Right lobe of liver (tissue), 6 donors: ENCODE results near the gene PCLO. TPM values are rescaled to one million over a fixed set of nuclear protein-coding genes. Genes with fewer than 3 reads are reported as not detected.

Experiments
- ATAC-seq, 4 donors: fragments of 200-7000 bp; cut with Tn5 transposase; one replicate each; pipeline ENCODE4 v1.9.1; 2020; ENCODE audit warnings: mild to moderate bottlenecking in 4 of 4, moderate library complexity in 4 of 4
- DNase-seq, 3 donors: peaks; one replicate each; pipeline ENCODE4 v3.0.0-alpha.2; 2020
- H3K27ac ChIP-seq, 3 donors: fragments of 200-600 bp; one replicate each; pipeline ENCODE4 v1.8.0; 2022
- H3K27me3 ChIP-seq, 2 donors: fragments of 200-600 bp; one replicate each; pipeline ENCODE4 v1.8.0; 2022
- H3K36me3 ChIP-seq, 4 donors: fragments of 200-600 bp; sonication (generic) in 1 of 4; one replicate each; pipeline versions ENCODE4 v1.5.1 to v1.8.0; 2017 to 2022; ENCODE audit warnings: control low read depth in 1 of 4
- H3K4me1 ChIP-seq, 4 donors: fragments of 200-600 bp; sonication (generic) in 1 of 4; one replicate each; pipeline versions ENCODE4 v1.5.1 to v1.8.0; 2017 to 2022; ENCODE audit warnings: control low read depth in 1 of 4
- H3K4me3 ChIP-seq, 3 donors: fragments of 200-600 bp; one replicate each; pipeline ENCODE4 v1.8.0; 2022
- H3K9me3 ChIP-seq, 4 donors: fragments of 200-600 bp; sonication (generic) in 1 of 4; one replicate each; pipeline versions ENCODE4 v1.5.1 to v1.8.0; 2017 to 2022; ENCODE audit warnings: control low read depth in 1 of 4
- POLR2A ChIP-seq: fragments of 450-650 bp; IDR thresholded peaks from one replicate; pipeline ENCODE4 v1.6.1; 2017; ENCODE audit warnings: antibody characterized with exemption, mild to moderate bottlenecking
- WGBS: methylation state at CpG from one replicate; pipeline ENCODE4 v1.1.6; 2018; ENCODE audit warnings: low coverage, low lambda C conversion rate; ENCODE audit not compliant: insufficient coverage; ENCODE audit errors: missing lambda C conversion rate; 5-methylcytosine and 5-hydroxymethylcytosine counted together
- intact Hi-C, 2 donors: fragments of 100-400 bp; cut with DNase I; formaldehyde crosslinking; loops; one replicate each; pipeline versions ENCODE4 v1.11.2 to v1.14.1; 2022
- total RNA-seq, 6 experiments: library from RNA; depleted of rRNA in 2 of 6; stranded (reverse); fragments of >200 nt in 2 of 6; fragmentation: NEBNext Ultra II Directional in 3 of 6; extraction: Animal tissue kit (Norgen Biotek cat#: 25700) in 3 of 6; gene quantifications; one replicate each; pipeline versions ENCODE4 v1.1.0 to v1.2.4, GENCODE V29; 2016 to 2023
- TF ChIP-seq, protein P1 (sequence below), 4 donors: fragments of 200-600 bp in 3 of 4; fragments of 450-650 bp in 1 of 4; IDR thresholded peaks; one replicate each; pipeline versions ENCODE4 v1.5.1 to v1.8.0; 2016 to 2022; ENCODE audit warnings: antibody characterized with exemption in 4 of 4, mild to moderate bottlenecking in 2 of 4
- donor health status: DM: no; HTN: yes; CAD: no.
- donor health status: DM: no; HTN: no; CAD: no.
- donor health status: DM: no; HTN: no; CAD: no.
- donor health status: DM: no; HTN: yes; CAD: no.
- donor health status: DM: no; HTN: yes; CAD: no.

Gene PCLO
- total RNA-seq, 6 experiments from 2014 or later = 0.22 to 1.1 (median 0.33) TPM

DNA sequence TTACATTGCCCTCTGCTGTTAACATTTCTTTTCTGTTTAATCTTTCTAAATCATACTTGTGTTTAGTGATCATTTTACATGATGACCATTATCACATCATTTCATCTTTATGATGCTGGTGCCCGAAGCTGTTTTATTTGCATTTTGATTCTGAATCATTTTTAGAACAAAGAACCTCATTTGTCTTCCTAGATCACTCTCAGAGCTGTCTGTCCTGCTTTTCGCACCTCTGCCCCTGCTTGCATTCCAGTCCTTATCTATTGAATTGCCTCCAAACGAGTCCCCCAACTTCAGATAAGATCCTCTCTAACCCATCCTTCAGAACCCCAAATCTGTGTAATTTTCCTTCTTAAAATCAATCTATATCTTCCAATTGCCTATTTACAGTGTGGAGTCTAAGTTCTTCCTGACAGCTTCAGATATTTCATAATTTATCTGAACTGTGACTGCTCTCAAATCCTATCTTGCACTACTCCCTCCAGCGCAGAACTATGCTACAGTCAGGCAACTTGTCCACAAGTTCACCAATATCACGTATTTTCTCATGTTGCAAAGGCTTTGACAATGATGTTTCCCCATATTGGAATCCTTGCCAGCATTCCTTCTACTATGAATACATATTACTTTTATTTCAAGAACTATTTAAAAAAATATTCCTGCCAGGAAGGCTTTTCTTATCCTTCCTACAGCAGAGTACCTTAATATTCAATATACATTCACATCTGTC lies 372.6 kb downstream of the PCLO start:
- Histone ChIP-seq H3K9me3 (no peaks in the 10 kb centered on the region), H3K27ac (no peak overlapping the region), H3K4me3 (no peak overlapping the region), H3K27me3 (no peaks in the 10 kb centered on the region), H3K4me1 (no peaks in the 10 kb centered on the region), H3K36me3 (no peaks in the 10 kb centered on the region)
- intact Hi-C loops = no loop called here
- TF ChIP-seq, protein P1, sequence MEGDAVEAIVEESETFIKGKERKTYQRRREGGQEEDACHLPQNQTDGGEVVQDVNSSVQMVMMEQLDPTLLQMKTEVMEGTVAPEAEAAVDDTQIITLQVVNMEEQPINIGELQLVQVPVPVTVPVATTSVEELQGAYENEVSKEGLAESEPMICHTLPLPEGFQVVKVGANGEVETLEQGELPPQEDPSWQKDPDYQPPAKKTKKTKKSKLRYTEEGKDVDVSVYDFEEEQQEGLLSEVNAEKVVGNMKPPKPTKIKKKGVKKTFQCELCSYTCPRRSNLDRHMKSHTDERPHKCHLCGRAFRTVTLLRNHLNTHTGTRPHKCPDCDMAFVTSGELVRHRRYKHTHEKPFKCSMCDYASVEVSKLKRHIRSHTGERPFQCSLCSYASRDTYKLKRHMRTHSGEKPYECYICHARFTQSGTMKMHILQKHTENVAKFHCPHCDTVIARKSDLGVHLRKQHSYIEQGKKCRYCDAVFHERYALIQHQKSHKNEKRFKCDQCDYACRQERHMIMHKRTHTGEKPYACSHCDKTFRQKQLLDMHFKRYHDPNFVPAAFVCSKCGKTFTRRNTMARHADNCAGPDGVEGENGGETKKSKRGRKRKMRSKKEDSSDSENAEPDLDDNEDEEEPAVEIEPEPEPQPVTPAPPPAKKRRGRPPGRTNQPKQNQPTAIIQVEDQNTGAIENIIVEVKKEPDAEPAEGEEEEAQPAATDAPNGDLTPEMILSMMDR (IDR thresholded peaks at IDR 0.05) = no peak
- no peak for TF ChIP-seq POLR2A
- ATAC-seq = no peak
- WGBS = 21% methylated on average over 5 of the region's 5 CpGs
- DNase-seq = no peak

DNA sequence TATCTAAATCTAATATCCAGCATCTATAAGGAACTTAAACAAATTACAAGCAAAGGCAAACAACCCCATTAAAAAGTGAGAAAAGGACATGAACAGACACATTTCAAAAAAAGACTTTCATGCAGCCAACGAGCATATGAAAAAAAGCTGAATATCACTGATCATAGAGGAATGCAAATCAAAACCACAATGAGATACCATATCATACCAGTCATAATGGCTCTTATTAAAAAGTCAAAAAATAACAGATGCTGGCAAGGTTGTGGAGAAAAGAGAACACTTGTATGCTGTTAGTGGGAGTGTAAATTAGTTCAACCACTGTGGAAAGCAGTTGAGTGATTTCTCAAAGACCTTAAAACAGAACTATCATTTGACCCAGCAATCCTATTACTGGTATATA lies 384.7 kb downstream of the PCLO start:
- H3K9me3 ChIP-seq = no peaks in the 10 kb centered on the region
- H3K36me3 ChIP-seq = no peaks in the 10 kb centered on the region
- H3K4me1 ChIP-seq = no peaks in the 10 kb centered on the region
- TF ChIP-seq, protein P1 (IDR thresholded peaks at IDR 0.05) = no peak
- no peak for TF ChIP-seq POLR2A
- DNase-seq (no peak), ATAC-seq (no peak)
- H3K27me3 ChIP-seq = no peaks in the 10 kb centered on the region
- H3K27ac ChIP-seq = no peak overlapping the region
- 21% methylated on average over 1 of the region's 1 CpG for WGBS
- intact Hi-C loops = no loop called here
- H3K4me3 ChIP-seq = no peak overlapping the region

DNA sequence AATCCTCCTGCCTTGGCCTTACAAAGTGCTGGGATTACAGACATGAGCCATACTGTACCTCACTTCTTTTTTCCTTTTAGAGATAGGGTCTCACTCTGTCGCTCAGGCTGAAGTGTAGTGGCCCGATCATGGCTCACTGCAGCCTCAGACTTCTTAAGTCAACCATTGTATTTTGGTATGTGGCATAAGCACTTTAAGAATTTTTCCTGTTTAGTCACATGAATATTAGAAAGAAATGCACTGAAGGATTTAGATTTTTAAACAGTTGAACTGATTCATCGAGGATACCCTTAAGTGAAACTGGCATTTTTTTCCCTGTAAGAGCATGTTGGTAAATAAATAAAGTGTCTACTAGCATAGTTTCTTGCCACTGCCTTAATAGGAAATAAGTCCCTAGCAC lies 399.8 kb downstream of the PCLO start:
- no peak for ATAC-seq
- no peak overlapping the region for H3K27ac ChIP-seq
- H3K4me3 ChIP-seq = no peak overlapping the region
- intact Hi-C loops = no loop called here
- WGBS = 47% methylated on average over 3 of the region's 3 CpGs
- no peaks in the 10 kb centered on the region for H3K36me3 ChIP-seq
- no peaks in the 10 kb centered on the region for H3K9me3 ChIP-seq
- DNase-seq = no peak
- TF ChIP-seq POLR2A = no peak
- TF ChIP-seq, protein P1 (IDR thresholded peaks at IDR 0.05) = no peak
- no peaks in the 10 kb centered on the region for H3K4me1 ChIP-seq
- no peaks in the 10 kb centered on the region for H3K27me3 ChIP-seq

DNA sequence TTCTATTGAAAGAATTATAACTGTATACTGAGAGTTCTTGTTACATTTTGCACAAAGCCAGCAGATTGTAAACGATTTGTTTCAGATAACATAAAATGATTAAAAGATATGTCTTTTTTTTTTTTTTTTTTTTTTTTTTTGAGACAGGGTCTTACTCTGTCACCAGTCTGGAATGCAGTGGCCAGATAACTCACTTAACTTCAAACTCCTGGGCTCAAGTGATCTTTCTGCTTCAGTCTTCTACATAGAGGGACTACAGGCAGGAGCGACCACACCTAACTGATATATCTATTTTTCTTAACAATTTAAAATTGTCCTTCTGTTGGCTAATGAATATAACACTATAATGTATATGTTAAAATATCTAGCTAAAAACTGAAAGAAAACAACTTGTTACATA lies 401.9 kb downstream of the PCLO start:
- no peak overlapping the region for H3K4me3 ChIP-seq
- TF ChIP-seq POLR2A = no peak
- TF ChIP-seq, protein P1 (IDR thresholded peaks at IDR 0.05) = no peak
- DNase-seq = no peak
- WGBS = 30% methylated on average over 2 of the region's 2 CpGs
- no peak overlapping the region for H3K27ac ChIP-seq
- intact Hi-C loops = no loop called here
- H3K36me3 ChIP-seq = no peaks in the 10 kb centered on the region
- no peaks in the 10 kb centered on the region for H3K4me1 ChIP-seq
- no peaks in the 10 kb centered on the region for H3K9me3 ChIP-seq
- no peaks in the 10 kb centered on the region for H3K27me3 ChIP-seq
- no peak for ATAC-seq

DNA sequence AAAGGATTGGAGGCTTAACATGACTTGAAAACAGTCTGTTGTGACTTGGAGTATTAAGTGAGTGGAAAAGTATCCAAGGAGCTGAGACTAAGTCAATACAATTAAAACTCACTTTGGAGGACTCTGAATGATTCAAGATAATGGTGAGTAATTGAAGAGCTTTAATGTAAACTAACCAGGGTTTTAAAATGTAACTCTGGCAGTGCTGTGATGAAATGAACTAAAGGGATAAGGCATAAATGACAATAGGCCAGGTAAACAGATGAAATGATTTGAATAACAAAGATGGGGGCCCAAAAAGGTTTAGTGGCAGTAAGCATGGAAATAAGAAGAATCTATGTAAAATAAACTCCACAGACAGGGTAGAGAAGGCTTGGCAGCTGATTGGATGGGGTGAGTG lies 402.6 kb downstream of the PCLO start:
- DNase-seq = no peak
- Histone ChIP-seq H3K27me3 (no peaks in the 10 kb centered on the region), H3K36me3 (no peaks in the 10 kb centered on the region), H3K4me1 (no peaks in the 10 kb centered on the region), H3K27ac (no peak overlapping the region), H3K4me3 (no peak overlapping the region), H3K9me3 (no peaks in the 10 kb centered on the region)
- ATAC-seq = no peak
- TF ChIP-seq POLR2A = no peak
- TF ChIP-seq, protein P1 (IDR thresholded peaks at IDR 0.05) = no peak
- intact Hi-C loops = no loop called here
